NCI-H524 (cell line): ENCODE results near the gene CCN6.

ENCODE experiments used
- DNase-seq, 2 experiments: peaks; one replicate each; lab custom pipeline; 2025; lab: John Stamatoyannopoulos, UW

Gene CCN6

GRCh38 chr6:112054001-112054400, at the start of gene CCN6:
Gene CCN6, plus strand, starts transcription at chr6:112054104. Its CDS starts 254 bp downstream, at chr6:112054358.
- no peak for DNase-seq

- DNase-seq = no peak
These were observed 49.5 kb upstream of the CCN6 start for GRCh38 chr6:112004201-112005012.

DNA sequence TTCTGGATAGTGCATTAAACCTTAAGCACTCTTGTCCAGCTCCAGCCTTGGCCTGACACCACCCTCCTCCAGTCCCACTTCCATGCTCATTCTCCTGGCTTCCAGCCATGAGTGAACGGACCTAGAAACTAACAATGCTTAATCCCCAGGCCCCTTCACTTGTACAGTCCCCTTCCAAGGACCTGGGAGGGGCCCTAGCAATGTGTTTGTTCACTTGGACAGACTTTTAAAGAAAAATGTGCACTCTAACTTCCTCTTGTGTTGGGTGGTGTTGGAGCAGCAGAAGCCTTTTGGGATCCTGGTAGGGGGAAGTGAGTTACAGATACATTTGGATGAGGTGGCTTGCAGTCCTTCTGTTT, 48.9 kb upstream of the CCN6 start:
- DNase-seq = no peak

DNA sequence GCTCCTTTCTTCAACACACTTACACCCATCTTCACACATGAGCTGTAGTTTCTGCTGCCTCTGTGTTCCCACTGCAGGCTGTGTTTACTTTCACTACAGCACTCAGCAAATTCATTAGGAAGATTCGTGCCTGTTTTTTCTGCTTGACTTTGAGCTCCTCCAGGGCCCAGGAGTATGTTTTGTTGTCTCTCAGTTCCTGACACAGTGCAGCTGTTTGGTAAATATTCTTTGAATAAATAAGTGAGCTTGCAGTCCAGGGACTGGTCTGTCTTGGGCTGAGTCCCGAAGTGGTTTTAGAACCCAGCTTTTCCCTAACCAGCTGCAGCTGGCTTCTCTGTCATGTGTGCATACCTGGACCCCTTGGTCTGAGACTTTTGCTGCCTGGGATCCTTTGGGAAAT, 46.6 kb upstream of the CCN6 start:
- no peak for DNase-seq

DNA sequence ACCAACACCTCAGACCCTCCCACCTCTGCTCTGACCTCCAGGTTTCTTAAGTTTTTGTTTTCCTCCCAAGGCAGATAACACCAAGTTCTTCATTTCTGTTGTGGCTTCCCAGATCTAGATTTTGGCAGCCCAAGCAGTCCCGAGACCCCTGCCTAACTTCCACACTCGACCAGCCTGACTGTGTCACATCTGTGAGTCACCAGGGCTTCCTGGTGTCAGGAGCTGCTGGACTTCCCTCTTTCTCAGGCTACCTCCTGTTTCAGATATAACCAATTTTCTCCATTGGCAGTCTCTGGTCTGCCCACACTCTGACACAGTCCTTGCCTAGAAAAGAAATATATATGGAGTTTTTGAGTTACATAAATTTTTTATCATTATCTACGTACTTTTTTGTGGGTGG, 46.1 kb upstream of the CCN6 start:
- no peak for DNase-seq

- no peak for DNase-seq
These were observed 45.4 kb upstream of the CCN6 start for GRCh38 chr6:112008482-112008881.

DNA sequence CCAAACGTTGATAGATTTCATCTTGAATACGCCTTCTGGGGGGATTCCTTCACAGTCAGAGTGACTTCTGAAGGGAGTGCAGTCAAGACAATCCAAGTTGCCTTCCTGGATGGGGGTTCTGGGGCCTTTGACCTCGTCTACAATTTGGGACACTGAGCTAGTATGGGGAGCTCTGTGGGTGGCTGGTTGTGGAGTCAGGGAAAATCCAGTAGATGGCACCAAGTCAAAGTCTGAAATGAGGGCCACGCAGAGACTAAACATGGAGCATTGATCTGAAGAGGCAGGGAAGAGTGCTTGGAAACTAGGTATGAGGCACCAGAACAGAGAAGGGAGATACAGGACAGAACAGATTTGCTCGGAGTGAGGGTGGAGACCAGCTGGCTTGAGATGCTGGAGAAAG, 43.6 kb upstream of the CCN6 start:
- DNase-seq = no peak

DNA sequence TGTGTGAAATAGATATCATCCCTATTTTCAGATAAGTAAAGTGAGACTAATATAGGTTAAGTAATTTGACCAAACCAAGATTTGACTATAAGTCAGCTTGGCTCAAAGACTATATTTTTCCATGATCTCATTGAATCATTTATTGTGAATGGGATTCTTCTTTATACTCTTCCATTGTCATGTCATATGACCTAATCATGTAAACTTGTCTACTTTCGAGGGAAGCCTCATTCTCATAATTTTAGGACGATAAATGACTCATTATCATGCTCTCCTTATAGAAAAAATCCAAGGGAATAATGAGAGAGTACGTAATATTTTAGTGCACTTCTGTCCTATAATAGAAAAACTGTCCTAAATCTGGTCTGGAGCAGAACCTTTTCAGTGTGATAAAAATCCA, 40.9 kb upstream of the CCN6 start:
- DNase-seq = no peak

DNA sequence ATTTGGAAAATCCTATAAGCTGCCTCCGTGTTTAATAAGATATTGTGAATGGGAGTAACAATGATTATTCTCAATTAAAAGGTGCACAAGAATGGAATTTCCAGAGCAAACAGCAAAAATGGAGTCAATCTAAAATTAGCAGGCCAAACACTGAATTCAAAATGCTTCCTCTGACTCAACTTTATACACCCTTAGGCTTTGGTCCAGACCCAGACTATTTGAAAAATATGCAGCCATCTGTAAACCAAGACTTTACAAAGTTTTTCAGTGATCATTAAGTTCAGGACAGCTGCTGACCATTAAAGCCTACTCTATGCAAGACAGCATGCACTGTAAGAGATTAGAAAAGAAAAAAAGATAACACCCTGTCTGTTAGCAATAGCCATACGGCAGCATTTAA, 39.4 kb upstream of the CCN6 start:
- peak in 1 of 2 experiments; percentile 69 for DNase-seq

- DNase-seq = no peak
These were observed 38.2 kb upstream of the CCN6 start for GRCh38 chr6:112015725-112016124.

GRCh38 chr6:112016320-112016719, 37.6 kb upstream of the CCN6 start:
- no peak for DNase-seq

DNA sequence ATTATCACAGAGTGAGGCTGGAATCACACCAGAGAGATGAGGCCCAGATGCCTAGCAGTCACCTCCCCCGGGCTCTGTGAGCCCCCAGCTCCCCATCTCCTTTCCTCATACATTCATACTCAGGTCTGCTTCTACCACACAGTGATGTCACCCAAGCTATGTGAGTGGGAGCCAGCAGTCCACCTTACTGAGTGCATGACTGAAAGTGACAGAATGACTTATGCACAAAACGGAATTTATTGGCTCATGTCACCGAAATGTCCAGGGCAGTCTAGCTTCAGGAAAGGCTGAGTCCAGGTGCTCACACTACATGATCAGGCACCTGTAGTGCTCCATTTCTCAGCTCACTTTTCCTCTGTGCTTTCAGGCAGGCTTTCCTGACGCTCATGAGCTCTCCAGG, 36.7 kb upstream of the CCN6 start:
- DNase-seq = no peak

DNA sequence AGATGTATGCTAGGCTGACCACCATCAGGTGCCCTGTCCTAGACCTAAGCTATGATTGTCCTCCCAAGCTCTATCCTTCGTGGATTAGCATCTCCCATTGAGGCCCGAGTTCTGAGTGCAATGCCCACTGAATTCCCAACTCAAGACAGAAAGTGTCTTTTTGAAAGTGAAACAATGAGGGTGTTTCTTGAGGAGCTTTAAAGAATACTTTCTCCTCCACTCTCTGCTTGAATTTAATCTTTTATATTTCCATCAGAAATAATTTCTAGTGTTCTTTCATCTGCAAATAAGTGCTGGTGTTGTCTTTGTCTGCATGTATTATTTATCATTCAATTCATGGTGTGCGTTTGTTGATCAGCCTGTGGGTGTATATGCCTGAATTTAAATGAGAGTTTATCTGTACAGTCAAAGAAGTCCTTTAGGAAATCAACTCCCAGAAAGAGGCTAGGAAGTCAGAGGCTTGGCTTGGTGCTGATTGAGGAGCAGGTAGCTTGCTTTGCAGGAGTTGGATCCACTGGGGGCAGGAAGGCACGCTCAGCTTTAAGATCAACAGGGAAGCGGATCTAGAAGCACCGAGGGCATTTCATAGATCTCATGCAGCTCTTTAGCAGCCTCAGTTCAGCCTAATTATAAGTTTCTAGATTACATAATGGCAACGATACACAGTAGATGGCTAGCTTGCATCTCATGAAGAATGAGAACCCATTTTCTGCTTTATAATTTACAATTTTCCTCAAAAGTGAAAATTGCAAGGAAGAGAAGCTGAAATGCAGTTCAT, 36.0 kb upstream of the CCN6 start:
- no peak for DNase-seq

DNA sequence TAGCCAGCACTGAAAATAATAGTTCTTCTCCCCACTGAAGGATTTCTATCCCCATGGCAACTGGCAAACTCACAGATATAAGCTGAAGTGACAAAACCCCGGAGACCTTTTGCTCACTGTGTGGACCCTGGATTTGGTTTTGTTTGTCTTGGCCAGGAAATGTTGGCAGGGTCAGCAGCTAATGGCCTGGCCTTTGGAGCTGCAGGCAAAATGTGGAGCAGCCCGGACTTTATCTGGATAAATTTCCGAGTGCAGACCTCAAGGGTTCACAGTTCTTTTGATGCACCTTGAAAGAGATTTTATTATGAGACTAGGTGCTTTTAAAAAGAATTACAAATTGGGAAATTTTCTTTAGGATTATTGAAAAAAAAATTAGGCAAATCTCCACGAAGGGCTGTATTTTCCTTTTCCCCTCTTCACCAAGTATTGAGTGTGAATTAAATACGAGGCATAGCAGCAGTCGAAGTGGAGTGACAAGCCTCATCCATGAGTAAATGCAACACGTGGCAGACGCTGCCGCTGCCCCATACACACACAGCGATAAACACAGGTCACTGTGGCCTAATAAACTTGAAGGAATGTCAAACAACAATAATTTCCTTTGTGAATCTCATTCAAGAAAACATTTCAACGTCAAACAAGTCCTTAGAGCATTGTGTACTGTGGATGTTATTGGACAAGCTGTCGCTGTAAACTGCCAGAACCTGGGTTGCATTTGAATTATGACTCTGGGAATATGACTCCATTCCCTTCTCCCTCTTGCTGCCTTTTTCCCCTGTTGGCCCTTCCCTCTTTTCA, 35.1 kb upstream of the CCN6 start:
- DNase-seq = no peak

- DNase-seq = no peak
These were observed 34.3 kb upstream of the CCN6 start for GRCh38 chr6:112019589-112019988.

DNA sequence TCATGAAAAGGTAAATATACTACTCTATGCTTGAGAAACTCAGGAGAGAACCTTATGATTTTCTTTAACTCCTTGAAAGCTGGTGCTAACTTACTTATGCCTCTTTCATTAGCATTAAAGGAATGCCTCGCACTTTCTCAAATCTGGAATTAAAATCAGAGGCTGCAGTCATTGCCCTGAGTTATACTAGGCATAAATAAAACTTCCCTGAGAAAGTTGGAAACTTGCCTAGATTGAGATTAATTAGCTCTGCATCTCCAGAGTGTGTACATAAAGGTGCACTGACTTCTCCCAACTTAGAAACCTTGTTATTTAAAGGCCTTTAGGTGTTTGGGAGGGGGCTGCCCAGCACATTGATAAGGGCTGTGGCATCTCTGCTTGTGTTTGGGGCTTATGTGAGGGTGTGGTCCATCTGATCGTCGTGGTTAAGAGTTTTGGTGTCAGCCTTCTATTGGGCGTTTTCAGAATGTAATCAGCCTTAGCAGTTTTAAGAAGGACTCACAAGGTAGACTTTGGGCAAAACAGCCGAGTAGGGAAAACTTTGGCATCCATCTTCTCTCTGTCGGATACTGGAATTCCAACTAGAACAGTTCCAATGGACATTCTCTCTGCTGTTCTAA, 32.1 kb upstream of the CCN6 start:
- DNase-seq = no peak

- no peak for DNase-seq
These were observed 31.2 kb upstream of the CCN6 start for GRCh38 chr6:112022749-112023148.

- DNase-seq = no peak
These were observed 29.4 kb upstream of the CCN6 start for GRCh38 chr6:112024464-112024863.

GRCh38 chr6:112026933-112027332, 27.0 kb upstream of the CCN6 start:
- DNase-seq = no peak

DNA sequence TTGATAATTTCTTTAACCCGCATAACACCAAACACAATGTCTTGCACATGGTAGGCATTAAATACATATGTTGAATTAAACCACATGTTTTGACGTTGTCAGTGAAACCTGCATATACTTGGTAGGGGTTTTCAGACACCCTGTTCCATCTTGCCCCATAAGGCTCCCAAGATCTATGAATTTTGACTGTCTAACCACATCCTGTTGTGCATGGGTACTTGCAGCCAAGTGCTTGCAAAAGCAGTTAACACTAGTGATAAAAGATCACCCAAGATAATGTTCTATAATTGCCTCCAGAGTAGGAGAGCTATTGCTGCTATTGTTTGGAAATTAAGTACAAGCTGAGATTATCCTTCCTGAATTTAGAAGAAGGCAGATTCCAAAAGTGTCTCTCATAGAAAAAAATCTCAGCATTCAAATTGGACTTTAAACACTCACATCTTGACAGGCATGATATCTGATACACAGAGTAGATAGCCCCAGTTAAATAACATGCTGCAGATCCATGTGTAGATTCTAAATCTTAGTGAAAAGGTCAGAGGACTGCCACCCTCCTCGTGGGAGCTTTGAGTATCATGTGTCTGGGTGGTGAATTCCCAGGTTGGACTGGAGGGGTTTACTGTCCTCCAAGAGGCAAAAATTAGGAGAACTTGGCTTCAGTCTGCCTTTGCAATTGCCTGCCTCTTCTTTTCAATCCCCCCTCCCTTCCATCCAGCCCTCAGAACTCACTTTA, 25.8 kb upstream of the CCN6 start:
- no peak for DNase-seq

DNA sequence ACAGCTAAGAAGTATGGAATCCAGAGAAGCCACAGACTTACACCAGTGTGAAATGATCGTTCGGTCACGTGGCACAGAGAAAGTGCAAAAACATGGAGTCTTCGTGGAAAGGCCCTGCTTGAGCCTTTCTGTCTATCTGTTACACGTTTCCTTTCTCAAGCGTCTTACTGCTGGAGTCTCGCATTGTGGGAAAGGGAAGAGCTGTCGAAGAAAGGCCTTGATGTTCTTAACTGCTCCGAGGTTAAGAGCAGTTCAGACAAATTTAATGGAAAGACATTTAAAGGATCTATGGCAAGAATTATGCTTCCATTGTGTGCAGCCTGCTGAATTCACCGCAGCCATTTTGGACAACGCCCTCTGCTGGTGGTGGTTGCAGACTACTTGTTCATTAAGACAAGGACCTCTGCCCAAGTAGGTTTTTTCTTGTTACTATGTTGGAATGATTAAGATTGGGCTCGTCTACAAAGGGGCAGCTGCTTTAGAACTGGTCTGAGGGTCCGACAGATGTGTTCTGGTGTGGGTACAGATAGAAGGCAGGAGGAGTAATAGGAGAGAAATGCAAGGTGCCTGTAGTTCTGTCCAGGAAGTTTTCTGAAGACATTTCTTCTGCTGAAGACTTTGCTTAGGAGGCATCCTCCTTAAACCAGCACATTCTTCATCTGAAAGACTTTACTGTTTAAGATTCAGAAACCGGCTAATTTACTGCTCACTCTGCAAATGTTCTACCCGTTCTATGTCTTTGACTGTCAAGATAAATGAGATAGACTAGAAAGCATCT, 24.7 kb upstream of the CCN6 start:
- peak; percentile 8 to 72 for DNase-seq
